GM19467 (cell line): Measurements from ENCODE around the gene ANK2.

Source experiments
- ATAC-seq: cut with Tn5 transposase; IDR thresholded peaks from one replicate; pipeline ENCODE4 v1.9.1; 2021; ENCODE audit warnings: mild to moderate bottlenecking, moderate library complexity; ENCODE audit not compliant: unreplicated experiment

ANK2 gene

DNA sequence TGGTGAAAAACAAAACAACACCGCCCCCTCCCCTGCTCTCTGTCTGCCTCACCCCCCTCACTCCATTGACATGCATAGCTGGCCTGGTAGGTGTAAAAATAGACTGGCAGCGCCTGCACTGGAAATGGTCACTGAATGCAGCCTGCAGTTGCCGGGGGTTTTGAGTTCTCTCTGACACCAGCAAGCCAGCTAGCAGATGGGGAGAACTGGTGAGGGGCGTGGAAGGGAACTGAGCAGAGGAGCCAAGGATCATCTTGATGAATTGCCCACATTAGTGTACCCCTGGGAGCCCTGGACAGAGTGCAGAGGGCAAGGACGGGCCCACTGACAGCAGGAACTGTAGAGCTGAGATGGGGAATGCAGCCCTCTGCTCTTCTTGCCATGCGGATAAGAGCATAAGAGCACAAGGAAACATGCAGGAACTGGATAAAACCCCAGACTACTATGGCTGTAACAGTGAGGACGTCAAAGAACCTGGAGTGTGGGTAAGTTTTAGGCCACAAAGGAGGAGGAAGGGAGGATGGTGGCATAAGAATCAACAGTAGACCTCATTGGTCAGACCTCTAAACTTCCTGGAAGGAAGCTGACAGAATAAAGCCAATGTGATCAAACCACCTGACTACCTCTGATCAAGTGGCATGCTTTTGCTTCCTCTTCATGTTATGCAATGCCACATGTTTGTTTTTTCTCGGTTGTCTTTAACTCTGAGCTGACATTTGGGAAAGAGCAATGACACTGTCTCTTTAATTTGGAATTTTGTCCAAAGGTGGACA is 96.3 kb downstream of the ANK2 start:
- no peak for ATAC-seq

DNA sequence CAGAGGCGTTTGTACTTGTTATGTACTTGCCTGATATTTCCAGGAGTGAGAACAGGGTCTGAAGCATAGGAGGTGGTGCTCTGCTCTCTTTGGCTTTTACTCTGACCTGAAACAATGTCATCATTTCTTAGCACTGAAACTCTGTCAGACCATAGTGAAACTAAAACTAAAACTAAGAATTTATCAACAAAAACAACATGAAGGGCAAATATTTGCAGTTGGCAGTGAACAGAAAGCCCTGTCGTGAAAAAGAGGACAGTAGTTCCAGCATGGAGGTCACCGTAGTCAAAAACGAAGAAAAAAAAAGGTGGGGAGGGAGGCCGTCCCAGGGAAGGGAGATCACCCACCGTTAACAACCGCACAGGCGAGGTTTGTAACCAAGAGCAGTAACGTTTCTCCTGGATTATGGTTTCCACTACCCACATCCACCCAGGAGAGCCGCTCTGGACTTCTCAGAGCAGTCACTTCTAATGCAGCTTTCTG is 97.5 kb downstream of the ANK2 start:
- no peak for ATAC-seq

GRCh38 chr4:113147498-113148111 is 98.2 kb downstream of the ANK2 start:
- no peak for ATAC-seq

DNA sequence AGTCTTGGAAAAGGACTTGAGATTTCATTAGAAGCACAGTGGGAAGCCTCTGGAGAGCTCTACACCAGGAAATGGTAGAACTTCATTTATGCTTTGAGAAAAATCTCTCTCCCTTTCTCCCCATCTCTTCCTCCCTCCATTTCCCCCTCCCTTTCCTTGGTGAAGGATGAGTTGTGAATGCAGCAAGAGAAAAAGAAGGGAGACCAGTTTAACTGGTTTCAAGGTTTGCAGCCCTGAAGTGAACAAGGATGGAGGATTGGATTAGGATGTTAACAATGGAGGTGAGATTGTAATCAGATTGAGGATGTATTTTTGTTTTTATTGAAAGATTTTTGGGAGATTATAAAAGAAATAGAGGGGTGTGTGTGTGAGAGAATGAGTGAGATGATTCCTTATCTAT is 99.5 kb downstream of the ANK2 start:
- ATAC-seq, result no peak

DNA sequence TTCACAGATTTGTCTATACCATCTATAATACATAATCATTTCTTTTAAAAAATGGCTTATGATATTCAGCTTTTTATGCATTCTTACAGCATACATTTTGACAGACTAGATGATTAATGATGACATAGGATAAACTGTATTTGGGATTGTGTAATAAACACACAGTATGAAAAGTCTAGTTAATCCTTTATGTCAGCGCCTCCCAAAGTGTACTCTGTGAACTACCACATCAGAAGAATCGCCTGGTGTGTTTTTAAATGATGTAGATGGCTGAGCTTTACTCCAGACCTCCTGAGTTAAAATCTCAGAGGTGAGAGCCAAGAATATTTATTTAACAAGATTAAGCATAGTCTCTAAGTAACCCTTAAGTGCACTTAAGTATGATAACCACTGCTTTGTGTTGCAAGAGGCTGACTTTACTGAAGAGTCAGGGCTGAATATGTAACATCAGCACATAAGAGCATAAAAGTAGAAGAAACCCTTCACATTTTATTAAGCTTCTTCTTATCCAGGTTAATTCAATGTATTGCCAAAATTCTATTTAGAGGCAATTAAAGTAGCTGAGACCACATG is 104.2 kb downstream of the ANK2 start:
- no peak for ATAC-seq

DNA sequence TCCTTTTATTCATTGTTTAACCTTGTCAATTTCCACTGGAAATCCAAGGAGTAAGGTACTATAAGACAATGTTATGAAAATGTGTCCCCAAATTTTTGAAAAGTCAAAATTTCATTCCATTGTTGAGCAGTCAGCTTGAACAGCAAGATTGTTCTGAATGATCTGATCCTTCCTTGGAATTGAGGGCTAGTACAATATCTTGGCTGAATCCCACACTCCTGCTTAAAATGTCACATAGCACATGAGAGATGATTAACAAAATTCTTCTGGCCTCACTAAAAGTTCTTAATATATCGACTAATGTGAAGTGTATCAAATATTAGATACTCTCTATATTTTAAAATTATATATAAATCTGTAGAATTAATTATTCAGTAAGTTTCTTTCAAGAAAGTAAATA is 104.8 kb downstream of the ANK2 start:
- ATAC-seq, result no peak

DNA sequence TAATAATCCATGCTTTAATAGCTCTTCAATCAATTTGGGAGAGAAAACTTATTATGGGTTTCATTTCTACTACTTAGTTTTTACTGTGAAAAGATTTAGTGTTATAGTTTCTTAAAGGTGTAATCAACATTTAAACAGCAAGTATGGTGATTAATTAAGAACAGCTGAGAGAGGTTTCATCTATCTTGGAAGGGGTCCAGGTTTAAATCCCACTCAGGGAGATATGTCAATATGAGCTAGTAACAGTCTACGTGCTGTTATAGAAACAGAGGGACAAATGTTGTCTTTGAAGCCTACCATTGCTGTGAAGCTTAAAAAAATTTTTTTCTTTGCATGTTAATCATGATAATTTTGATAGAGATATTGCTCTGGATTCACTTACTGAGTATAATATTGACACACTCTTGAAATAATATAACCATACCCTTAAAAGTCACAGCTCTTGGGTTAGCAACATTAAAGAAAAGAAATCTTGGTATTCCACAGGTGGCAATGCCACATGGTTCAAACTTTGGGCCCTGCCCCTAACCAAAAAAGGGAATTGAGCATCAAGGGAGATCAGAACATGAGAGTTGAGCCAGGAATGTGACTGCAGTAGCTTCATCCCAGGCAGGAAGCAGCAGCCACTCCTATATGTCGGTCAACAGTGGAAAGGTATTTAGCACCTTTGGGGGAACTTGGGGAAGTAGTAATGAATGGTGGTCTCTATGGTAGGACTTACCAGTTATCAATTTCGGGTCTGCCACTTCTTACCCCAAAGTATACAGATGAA is 107.8 kb downstream of the ANK2 start:
- no peak for ATAC-seq

DNA sequence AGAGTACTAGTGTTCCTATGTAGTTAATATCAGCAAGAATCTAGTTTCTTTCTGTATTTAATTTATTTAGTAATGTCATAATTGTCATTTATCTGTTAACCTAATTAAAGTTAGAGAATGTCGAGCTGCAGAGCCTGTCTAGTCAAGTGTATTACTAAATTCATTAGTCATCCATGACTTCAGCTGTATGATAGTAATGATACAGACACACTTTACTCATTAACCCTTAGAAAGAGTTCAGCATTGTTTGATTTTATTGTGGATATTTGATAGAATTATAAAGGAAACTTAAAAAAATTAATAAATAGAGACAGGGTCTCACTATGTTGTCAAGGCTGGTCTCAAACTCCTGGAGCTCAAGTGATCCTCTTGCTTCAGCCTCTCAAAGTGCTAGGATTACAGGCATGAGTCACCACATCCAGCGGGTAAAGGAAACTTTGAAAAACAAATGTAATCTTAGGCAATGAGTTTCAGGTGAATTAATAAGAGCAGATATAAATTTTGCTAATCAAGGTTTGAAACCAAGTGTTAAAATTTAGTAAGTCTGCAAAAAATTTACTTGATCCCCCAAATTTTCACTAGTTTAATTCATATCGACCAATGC is 110.6 kb downstream of the ANK2 start:
- no peak for ATAC-seq

GRCh38 chr4:113160548-113160947 is 111.1 kb downstream of the ANK2 start:
- ATAC-seq, result no peak

DNA sequence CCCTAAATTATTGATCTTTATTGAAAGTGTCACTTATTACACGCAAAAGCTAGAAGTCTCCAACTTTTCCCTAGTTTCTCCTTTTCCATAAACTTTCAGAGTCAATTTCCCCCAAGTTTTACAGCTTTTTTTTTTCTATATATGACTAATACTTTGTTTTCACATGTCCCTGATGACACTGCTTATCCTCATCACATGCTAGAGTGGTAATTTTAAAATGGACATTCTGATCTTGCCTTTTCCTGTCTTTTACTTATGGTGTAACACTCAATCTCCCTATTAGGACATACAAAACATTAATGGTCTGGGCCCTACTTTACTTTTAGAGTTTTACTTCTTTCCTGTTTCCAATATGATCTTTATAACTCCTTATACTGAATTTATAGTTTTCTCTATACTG is 112.6 kb downstream of the ANK2 start:
- ATAC-seq, result no peak

- no peak for ATAC-seq
These were observed 119.9 kb downstream of the ANK2 start for GRCh38 chr4:113169368-113169767.

DNA sequence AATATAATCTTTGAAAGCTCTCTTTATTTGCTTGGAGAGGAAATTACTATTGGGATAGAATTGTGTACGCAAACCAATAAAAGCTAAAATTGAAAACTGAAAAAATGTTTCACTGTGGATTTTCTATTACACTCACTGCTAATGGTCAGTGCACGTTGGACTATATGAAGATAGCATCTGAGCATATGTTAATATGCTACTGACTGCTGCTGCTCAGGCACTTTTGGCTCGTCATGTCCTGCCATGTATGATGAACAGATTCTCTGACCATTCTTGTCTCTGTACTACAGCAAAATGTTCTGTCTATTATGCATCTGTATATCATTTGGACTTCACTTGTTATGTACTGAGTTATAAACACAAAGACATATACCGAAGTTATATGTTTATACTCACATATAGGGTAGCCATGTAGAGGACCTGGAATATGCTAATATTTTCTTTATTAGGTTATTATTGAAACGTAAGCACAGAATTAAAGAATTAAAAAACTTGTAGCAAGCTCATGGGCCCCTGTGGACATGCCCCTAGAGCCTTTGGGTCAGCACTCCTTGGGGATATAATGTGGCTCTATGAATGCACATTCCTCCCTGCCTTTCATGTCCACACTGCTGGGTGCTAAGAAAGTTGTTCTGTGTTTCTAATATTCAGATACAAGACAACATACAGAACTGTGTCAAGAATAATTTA is 120.8 kb downstream of the ANK2 start:
- no peak for ATAC-seq

GRCh38 chr4:113170805-113171468 is 121.5 kb downstream of the ANK2 start:
- no peak for ATAC-seq

DNA sequence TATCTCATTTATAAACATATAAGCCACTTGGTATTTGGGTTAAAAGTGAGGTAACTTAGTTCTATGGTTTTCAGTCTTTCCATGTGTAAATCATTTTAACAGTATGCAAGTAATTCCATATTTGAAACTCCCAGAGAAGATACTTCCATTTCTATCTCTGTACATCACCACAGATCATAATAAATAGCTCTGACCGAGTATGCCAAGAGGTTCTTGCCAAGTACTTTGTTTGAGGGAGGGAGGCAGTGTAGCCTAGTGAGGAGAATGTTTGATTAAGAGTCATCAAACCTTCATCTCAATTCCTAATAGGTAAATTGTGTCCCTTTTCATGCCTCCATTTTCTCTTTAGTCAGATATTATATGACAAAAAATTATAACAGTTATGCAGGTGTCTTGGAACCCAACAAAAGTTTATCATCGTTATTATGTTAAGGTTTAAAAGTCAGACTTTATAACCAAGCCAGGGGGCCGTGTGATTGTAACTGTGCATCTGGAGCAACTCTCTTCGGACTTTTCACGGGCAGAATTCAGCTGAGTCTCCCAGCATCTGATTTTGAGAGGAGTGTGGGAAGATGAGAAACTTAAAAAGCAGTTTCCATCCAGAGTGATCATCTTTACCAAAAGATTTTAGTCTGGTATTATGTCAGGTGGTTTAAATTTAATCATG is 123.8 kb downstream of the ANK2 start:
- ATAC-seq, result no peak

- no peak for ATAC-seq
These were observed 124.4 kb downstream of the ANK2 start for GRCh38 chr4:113173793-113174264.

- no peak for ATAC-seq
These were observed 129.6 kb downstream of the ANK2 start for GRCh38 chr4:113179091-113179490.

DNA sequence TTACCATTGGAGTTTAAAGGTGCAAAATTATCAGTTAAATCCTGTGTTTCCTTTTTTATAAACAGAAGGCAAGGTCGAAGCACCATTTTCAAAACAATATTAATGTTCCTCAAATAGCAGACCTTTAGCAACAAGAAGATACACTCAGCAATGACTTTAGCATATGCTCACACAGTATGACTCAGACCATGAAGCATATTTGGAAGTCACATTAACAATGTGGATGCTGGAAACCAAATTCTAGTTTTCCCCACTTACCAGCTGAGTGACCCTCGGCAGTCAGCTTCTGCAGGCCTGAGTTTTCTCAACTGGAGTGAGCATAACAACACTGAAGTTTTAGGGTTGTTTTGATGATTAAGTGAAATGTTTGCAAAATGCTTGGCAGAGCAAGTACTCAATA is 130.5 kb downstream of the ANK2 start:
- no peak for ATAC-seq

- no peak for ATAC-seq
These were observed 132.0 kb downstream of the ANK2 start for GRCh38 chr4:113181289-113182007.
